CD14-positive monocyte (primary cell): ENCODE measurements around the gene RTP5. TPM values are rescaled to one million over a fixed set of nuclear protein-coding genes. Genes with fewer than 3 reads are reported as not detected.

Experiments
- DNase-seq, 3 donors: peaks; one replicate each; pipeline ENCODE4 v3.0.0-alpha.2; 2011 to 2022
- H2AFZ ChIP-seq: 2 replicates; pipeline ENCODE4 v1.6.0; 2012; ENCODE audit warnings: mild to moderate bottlenecking, low read depth, low read length, inconsistent platforms; ENCODE audit not compliant: insufficient read depth, poor library complexity, severe bottlenecking
- H3K27ac ChIP-seq, 2 donors: 1 replicate in 1 of 2; 2 replicates in 1 of 2; pipeline ENCODE4 v1.5.1; 2012 to 2013; ENCODE audit warnings: low read length in 2 of 2, control low read depth in 1 of 2, inconsistent platforms in 1 of 2, low read depth in 1 of 2, mild to moderate bottlenecking in 1 of 2
- H3K27me3 ChIP-seq, 2 donors: one replicate each; pipeline versions ENCODE4 v1.6.0 to v1.6.1; 2011 to 2013; ENCODE audit warnings: low read length in 2 of 2; ENCODE audit not compliant: control insufficient read depth in 2 of 2, insufficient read depth in 2 of 2
- H3K36me3 ChIP-seq, 2 donors: replicated peaks in 1 of 2; 1 replicate in 1 of 2; 2 replicates in 1 of 2; pipeline versions ENCODE4 v1.5.1 to v1.6.1; 2012 to 2013; ENCODE audit warnings: low read length in 2 of 2, control low read depth in 1 of 2, inconsistent platforms in 1 of 2, mild to moderate bottlenecking in 1 of 2; ENCODE audit not compliant: insufficient read depth in 2 of 2, control insufficient read depth in 1 of 2
- H3K4me1 ChIP-seq, 2 donors: 1 replicate in 1 of 2; 2 replicates in 1 of 2; pipeline versions ENCODE4 v1.5.1 to v1.6.1; 2012 to 2013; ENCODE audit warnings: low read length in 2 of 2, control low read depth in 1 of 2, inconsistent platforms in 1 of 2, mild to moderate bottlenecking in 1 of 2, moderate library complexity in 1 of 2; ENCODE audit not compliant: insufficient read depth in 2 of 2, control insufficient read depth in 1 of 2
- H3K4me2 ChIP-seq: replicated peaks from 2 replicates; pipeline ENCODE3; 2012; ENCODE audit warnings: low read length, moderate library complexity, mild to moderate bottlenecking; ENCODE audit not compliant: poor library complexity, severe bottlenecking; ENCODE audit errors: extremely low read depth
- H3K4me3 ChIP-seq, 3 experiments: fragments of 200-600 bp in 1 of 3; sonication (generic) in 1 of 3; replicated peaks in 1 of 3; 1 replicate in 2 of 3; 2 replicates in 1 of 3; pipeline ENCODE4 v1.5.1; 2011 to 2013; ENCODE audit warnings: low read length in 3 of 3, mild to moderate bottlenecking in 3 of 3, control low read depth in 2 of 3, low read depth in 2 of 3, inconsistent platforms in 1 of 3, moderate library complexity in 1 of 3
- H3K79me2 ChIP-seq: 2 replicates; pipeline ENCODE4 v1.6.0; 2012; ENCODE audit warnings: mild to moderate bottlenecking, control low read depth, inconsistent platforms, low read length, moderate library complexity; ENCODE audit not compliant: insufficient read depth
- H3K9ac ChIP-seq: 2 replicates; pipeline ENCODE4 v1.6.0; 2017; ENCODE audit warnings: low read length, mild to moderate bottlenecking; ENCODE audit not compliant: insufficient read depth, poor library complexity, severe bottlenecking
- H3K9me3 ChIP-seq, 2 donors: replicated peaks in 1 of 2; 1 replicate in 1 of 2; 2 replicates in 1 of 2; pipeline versions ENCODE4 v1.5.1 to v1.6.1; 2012 to 2013; ENCODE audit warnings: low read length in 2 of 2, control low read depth in 1 of 2; ENCODE audit not compliant: control insufficient read depth in 1 of 2, insufficient read depth in 1 of 2
- H4K20me1 ChIP-seq: 2 replicates; pipeline ENCODE4 v1.6.0; 2012; ENCODE audit warnings: mild to moderate bottlenecking, low read length, control low read depth, moderate library complexity; ENCODE audit not compliant: insufficient read depth
- H3K27ac Mint-ChIP-seq, 7 donors: one replicate each; pipeline ENCODE4 v1.8.0; 2020; ENCODE audit warnings: mild to moderate bottlenecking in 7 of 7, mixed read lengths in 7 of 7, moderate library complexity in 6 of 7, inconsistent platforms in 2 of 7
- H3K27me3 Mint-ChIP-seq, 3 donors: one replicate each; pipeline ENCODE4 v1.8.0; 2021 to 2022; ENCODE audit warnings: low read depth in 3 of 3, mild to moderate bottlenecking in 3 of 3, mixed read lengths in 3 of 3, moderate library complexity in 3 of 3, inconsistent platforms in 1 of 3
- H3K36me3 Mint-ChIP-seq, 2 donors: one replicate each; pipeline ENCODE4 v1.8.0; 2020; ENCODE audit warnings: mixed read lengths in 2 of 2, inconsistent platforms in 1 of 2, mild to moderate bottlenecking in 1 of 2
- H3K4me1 Mint-ChIP-seq: one replicate; pipeline ENCODE4 v1.8.0; 2020; ENCODE audit warnings: mild to moderate bottlenecking, mixed read lengths
- H3K4me3 Mint-ChIP-seq, 2 donors: one replicate each; pipeline ENCODE4 v1.8.0; 2020; ENCODE audit warnings: mild to moderate bottlenecking in 2 of 2, mixed read lengths in 2 of 2, moderate library complexity in 1 of 2
- H3K9me3 Mint-ChIP-seq, 7 donors: one replicate each; pipeline ENCODE4 v1.8.0; 2020 to 2022; ENCODE audit warnings: mixed read lengths in 7 of 7, mild to moderate bottlenecking in 6 of 7, moderate library complexity in 6 of 7, inconsistent platforms in 2 of 7
- WGBS: methylation state at CpG from one replicate; pipeline ENCODE4 v1.1.5; 2013; ENCODE audit warnings: missing lambda C conversion rate; ENCODE audit not compliant: insufficient coverage; 5-methylcytosine and 5-hydroxymethylcytosine counted together
- intact Hi-C, 2 donors: fragments of 100-400 bp; cut with micrococcal nuclease; formaldehyde crosslinking; loops; one replicate each; pipeline versions ENCODE4 v1.15.0 to v1.15.1; 2023
- polyA plus RNA-seq, 3 donors: library from polyadenylated mRNA; depleted of rRNA in 1 of 3; unstranded in 2 of 3; stranded (reverse) in 1 of 3; fragments of 300-500 nt in 2 of 3; fragments of >200 nt in 1 of 3; fragmentation: Illumina TruSeq in 2 of 3; gene quantifications; 1 replicate in 2 of 3; 2 replicates in 1 of 3; pipeline ENCODE4 v1.2.3, GENCODE V29; 2012 to 2021
- TF ChIP-seq, protein P1 (sequence below): fragments of 200-600 bp; IDR thresholded peaks from one replicate; pipeline ENCODE4 v1.8.0; 2022; ENCODE audit warnings: antibody characterized with exemption, mild to moderate bottlenecking

The RTP5 gene
- polyA plus RNA-seq, 3 donors: 0.03 TPM; not detected in 2

DNA sequence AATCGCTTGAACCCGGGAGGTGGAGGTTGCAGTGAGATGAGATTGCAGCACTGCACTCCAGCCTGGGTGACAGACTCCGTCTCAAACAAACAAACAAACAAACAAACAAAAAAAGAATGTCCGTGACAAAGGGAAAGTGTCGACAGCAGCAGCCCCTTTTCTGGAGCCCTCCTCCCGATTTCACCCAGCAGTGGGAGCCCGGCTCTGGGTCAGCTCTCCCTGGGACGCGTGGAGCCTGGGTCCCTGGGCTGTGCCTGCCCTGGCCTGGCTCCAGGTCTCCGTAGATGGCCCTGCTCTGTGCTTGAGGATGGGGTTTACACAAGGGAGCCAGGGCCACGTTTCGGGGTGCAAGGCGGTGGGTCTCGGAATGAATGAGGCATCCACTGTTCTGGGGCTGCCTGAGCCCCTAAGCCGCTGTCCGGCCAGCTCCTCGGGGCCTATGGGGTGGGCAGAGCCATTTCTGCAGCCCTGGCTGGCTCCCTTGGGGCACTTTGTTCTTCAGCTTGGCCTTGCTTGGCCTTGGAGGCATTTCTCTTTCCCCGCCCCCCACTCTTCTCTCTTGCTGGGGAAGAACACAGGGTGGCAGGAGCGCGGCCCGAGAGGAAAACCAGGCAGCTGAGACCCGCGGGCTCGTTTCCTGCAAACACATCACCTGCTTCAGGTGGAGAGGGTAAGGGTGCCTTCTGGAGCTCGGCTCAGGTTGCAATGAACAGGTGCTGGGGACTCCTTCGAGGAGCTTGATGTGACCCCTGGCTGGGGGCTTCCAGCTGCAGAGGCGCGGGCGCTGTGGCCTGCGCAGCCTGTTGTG, 29.1 kb downstream of the RTP5 start:
- no peak overlapping the region for H3K27ac Mint-ChIP-seq
- WGBS: 94% methylated on average over 21 of the region's 30 CpGs
- no peak for DNase-seq
- Histone ChIP-seq H3K27me3 (peaks cover 0 to 16% of the 10 kb centered on the region in 2 donors), H3K9ac (no peak overlapping the region), H3K4me3 (no peak overlapping the region), H3K4me2 (no peak overlapping the region), H3K79me2 (no peaks in the 10 kb centered on the region), H3K9me3 (no peaks in the 10 kb centered on the region), H2AFZ (no peak overlapping the region), H4K20me1 (no peaks in the 10 kb centered on the region), H3K4me1 (no peaks in the 10 kb centered on the region), H3K27ac (no peak overlapping the region), H3K36me3 (no peaks in the 10 kb centered on the region)
- H3K4me3 Mint-ChIP-seq: no peak overlapping the region
- TF ChIP-seq, protein P1, sequence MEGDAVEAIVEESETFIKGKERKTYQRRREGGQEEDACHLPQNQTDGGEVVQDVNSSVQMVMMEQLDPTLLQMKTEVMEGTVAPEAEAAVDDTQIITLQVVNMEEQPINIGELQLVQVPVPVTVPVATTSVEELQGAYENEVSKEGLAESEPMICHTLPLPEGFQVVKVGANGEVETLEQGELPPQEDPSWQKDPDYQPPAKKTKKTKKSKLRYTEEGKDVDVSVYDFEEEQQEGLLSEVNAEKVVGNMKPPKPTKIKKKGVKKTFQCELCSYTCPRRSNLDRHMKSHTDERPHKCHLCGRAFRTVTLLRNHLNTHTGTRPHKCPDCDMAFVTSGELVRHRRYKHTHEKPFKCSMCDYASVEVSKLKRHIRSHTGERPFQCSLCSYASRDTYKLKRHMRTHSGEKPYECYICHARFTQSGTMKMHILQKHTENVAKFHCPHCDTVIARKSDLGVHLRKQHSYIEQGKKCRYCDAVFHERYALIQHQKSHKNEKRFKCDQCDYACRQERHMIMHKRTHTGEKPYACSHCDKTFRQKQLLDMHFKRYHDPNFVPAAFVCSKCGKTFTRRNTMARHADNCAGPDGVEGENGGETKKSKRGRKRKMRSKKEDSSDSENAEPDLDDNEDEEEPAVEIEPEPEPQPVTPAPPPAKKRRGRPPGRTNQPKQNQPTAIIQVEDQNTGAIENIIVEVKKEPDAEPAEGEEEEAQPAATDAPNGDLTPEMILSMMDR: no peak
- H3K36me3 Mint-ChIP-seq: no peaks in the 10 kb centered on the region
- intact Hi-C loops: no loop called here
- peaks cover 0 to 26% (median 5%) of the 10 kb centered on the region in 3 donors for H3K27me3 Mint-ChIP-seq
- H3K4me1 Mint-ChIP-seq: peaks cover 2% of the 10 kb centered on the region
- peaks cover 0 to 8% (median 2%) of the 10 kb centered on the region in 7 donors for H3K9me3 Mint-ChIP-seq

DNA sequence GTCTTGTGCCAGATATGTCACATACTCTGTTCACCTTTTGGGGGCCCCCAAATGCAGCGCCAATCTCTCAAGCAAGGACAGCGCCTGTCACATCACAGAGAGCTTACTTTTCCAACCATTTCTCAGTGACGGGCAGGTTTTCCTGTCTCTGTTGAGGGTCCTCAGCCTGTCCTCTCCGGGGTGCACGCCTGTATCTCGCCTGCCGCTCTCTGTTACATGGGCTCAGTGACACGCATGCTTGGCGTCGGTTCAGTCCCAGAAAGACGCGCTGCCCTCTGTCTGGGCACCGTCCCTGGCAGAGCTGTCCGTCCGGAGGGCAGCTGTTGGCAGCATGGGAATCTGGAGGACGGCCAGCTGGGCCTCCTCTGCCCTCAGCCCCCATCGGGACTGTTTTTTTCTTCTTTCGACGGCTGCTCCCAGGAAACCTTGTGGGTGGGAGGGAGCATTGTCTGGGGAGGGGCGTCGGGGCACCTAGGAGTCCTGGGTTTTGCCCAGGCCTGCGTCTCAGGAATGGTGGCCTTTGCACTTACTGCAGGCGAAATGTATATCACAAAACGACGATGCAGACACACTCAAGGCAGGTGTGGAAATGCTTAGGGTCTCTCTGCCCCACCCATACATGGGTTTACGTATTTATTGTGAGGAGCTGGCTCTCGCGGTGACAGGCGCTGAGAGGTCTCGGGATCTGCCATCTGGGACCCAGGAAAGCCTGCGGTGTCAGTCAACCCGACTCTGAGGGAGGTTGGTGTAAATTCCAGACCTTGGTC, 30.9 kb downstream of the RTP5 start:
- Mint-ChIP-seq H3K27me3 (peaks cover 0 to 26% (median 5%) of the 10 kb centered on the region in 3 donors), H3K4me3 (no peak overlapping the region), H3K9me3 (peaks cover 0 to 11% (median 2%) of the 10 kb centered on the region in 7 donors), H3K27ac (no peak overlapping the region), H3K4me1 (peaks cover 2% of the 10 kb centered on the region), H3K36me3 (no peaks in the 10 kb centered on the region)
- Histone ChIP-seq H3K4me2 (no peak overlapping the region), H3K27me3 (peaks cover 0 to 16% of the 10 kb centered on the region in 2 donors), H3K79me2 (no peaks in the 10 kb centered on the region), H2AFZ (no peak overlapping the region), H3K27ac (no peak overlapping the region), H4K20me1 (no peaks in the 10 kb centered on the region), H3K4me1 (no peaks in the 10 kb centered on the region), H3K9ac (no peak overlapping the region), H3K36me3 (no peaks in the 10 kb centered on the region), H3K4me3 (no peak overlapping the region), H3K9me3 (no peaks in the 10 kb centered on the region)
- WGBS: 96% methylated on average over 23 of the region's 32 CpGs
- no peak for DNase-seq
- intact Hi-C loops: no loop called here
- TF ChIP-seq, protein P1: no peak
